Liver (tissue), 9 donors: ENCODE data around the gene STK32C. TPM values are rescaled to one million over a fixed set of nuclear protein-coding genes. Genes with fewer than 3 reads are reported as not detected.

Source experiments
- DNase-seq: peaks from one replicate; pipeline ENCODE4 v3.0.0-alpha.2; 2017; ENCODE audit warnings: low spot score
- H3K27ac ChIP-seq, 2 donors: one replicate each; pipeline ENCODE4 v1.7.0; 2013; ENCODE audit warnings: inconsistent platforms in 2 of 2, low read length in 2 of 2, control low read depth in 1 of 2, low read depth in 1 of 2, mild to moderate bottlenecking in 1 of 2
- H3K27me3 ChIP-seq, 4 donors: one replicate each; pipeline versions ENCODE4 v1.6.1 to v1.7.0; 2013; ENCODE audit warnings: low read length in 3 of 4, inconsistent platforms in 1 of 4, mild to moderate bottlenecking in 1 of 4, moderate library complexity in 1 of 4; ENCODE audit not compliant: control insufficient read depth in 4 of 4, insufficient read depth in 4 of 4
- H3K36me3 ChIP-seq, 4 donors: one replicate each; pipeline versions ENCODE4 v1.6.1 to v1.7.0; 2013; ENCODE audit warnings: low read length in 3 of 4, mild to moderate bottlenecking in 3 of 4, low read depth in 1 of 4, moderate library complexity in 1 of 4; ENCODE audit not compliant: control insufficient read depth in 4 of 4, insufficient read depth in 3 of 4
- H3K4me1 ChIP-seq, 4 donors: one replicate each; pipeline versions ENCODE4 v1.6.1 to v1.7.0; 2013; ENCODE audit warnings: low read length in 3 of 4, mild to moderate bottlenecking in 3 of 4, moderate library complexity in 1 of 4; ENCODE audit not compliant: control insufficient read depth in 4 of 4, insufficient read depth in 4 of 4
- H3K4me3 ChIP-seq, 3 donors: one replicate each; pipeline versions ENCODE4 v1.6.1 to v1.7.0; 2013; ENCODE audit warnings: low read length in 3 of 3, control low read depth in 1 of 3, low read depth in 1 of 3, mild to moderate bottlenecking in 1 of 3
- H3K9ac ChIP-seq, 2 donors: one replicate each; pipeline ENCODE4 v1.7.0; 2013; ENCODE audit warnings: low read length in 2 of 2, mild to moderate bottlenecking in 2 of 2, moderate library complexity in 2 of 2, control low read depth in 1 of 2, low read depth in 1 of 2
- H3K9me3 ChIP-seq, 4 donors: one replicate each; pipeline versions ENCODE4 v1.6.1 to v1.7.0; 2013; ENCODE audit warnings: low read length in 3 of 4; ENCODE audit not compliant: control insufficient read depth in 4 of 4
- ATF3 ChIP-seq: IDR thresholded peaks from 2 replicates; pipeline ENCODE4 v1.6.1; 2016; ENCODE audit warnings: antibody characterized with exemption
- CTCF ChIP-seq: fragments of 150-350 bp; IDR thresholded peaks from 2 replicates; pipeline ENCODE4 v1.5.1; 2017; ENCODE audit warnings: improper control_type of control experiment, low read depth, low read length; ENCODE audit not compliant: missing input control
- EGR1 ChIP-seq, 2 donors: IDR thresholded peaks; 2 replicates each; pipeline ENCODE4 v1.6.1; 2016 to 2018; ENCODE audit warnings: antibody characterized with exemption in 2 of 2, low read depth in 2 of 2
- FOXA1 ChIP-seq: IDR thresholded peaks from 2 replicates; pipeline ENCODE4 v1.6.1; 2016; ENCODE audit warnings: antibody characterized with exemption
- FOXA2 ChIP-seq: IDR thresholded peaks from 2 replicates; pipeline ENCODE4 v1.6.1; 2016; ENCODE audit warnings: antibody characterized with exemption
- GABPA ChIP-seq, 2 donors: IDR thresholded peaks in 1 of 2; conservative IDR thresholded peaks in 1 of 2; 2 replicates each; pipeline ENCODE4 v1.6.1; 2016; ENCODE audit warnings: antibody characterized with exemption in 2 of 2, mild to moderate bottlenecking in 1 of 2, moderate library complexity in 1 of 2
- HNF4A ChIP-seq, 2 donors: conservative IDR thresholded peaks; 2 replicates each; pipeline ENCODE4 v1.6.1; 2016; ENCODE audit warnings: antibody characterized with exemption in 2 of 2, mild to moderate bottlenecking in 2 of 2
- HNF4G ChIP-seq: IDR thresholded peaks from 2 replicates; pipeline ENCODE4 v1.6.1; 2016; ENCODE audit warnings: antibody characterized with exemption
- JUND ChIP-seq, 2 donors: IDR thresholded peaks; 2 replicates each; pipeline ENCODE4 v1.6.1; 2016; ENCODE audit warnings: antibody characterized with exemption in 2 of 2
- MAX ChIP-seq: IDR thresholded peaks from 2 replicates; pipeline ENCODE4 v1.6.1; 2016; ENCODE audit warnings: antibody characterized with exemption
- NR2F2 ChIP-seq: IDR thresholded peaks from 2 replicates; pipeline ENCODE4 v1.6.1; 2016; ENCODE audit warnings: antibody characterized with exemption
- RAD21 ChIP-seq, 2 donors: IDR thresholded peaks; 2 replicates each; pipeline ENCODE4 v1.6.1; 2016; ENCODE audit warnings: antibody characterized with exemption in 2 of 2, mild to moderate bottlenecking in 2 of 2
- RXRA ChIP-seq, 2 donors: IDR thresholded peaks; 2 replicates each; pipeline ENCODE4 v1.6.1; 2017 to 2018; ENCODE audit warnings: antibody characterized with exemption in 2 of 2, mild to moderate bottlenecking in 1 of 2
- SP1 ChIP-seq: IDR thresholded peaks from 2 replicates; pipeline ENCODE4 v1.6.1; 2018; ENCODE audit warnings: antibody characterized with exemption, mild to moderate bottlenecking
- TAF1 ChIP-seq: conservative IDR thresholded peaks from 2 replicates; pipeline ENCODE4 v1.6.1; 2016; ENCODE audit warnings: antibody characterized with exemption, mild to moderate bottlenecking
- YY1 ChIP-seq: IDR thresholded peaks from 2 replicates; pipeline ENCODE4 v1.6.1; 2016; ENCODE audit warnings: antibody characterized with exemption, mild to moderate bottlenecking
- ZBTB33 ChIP-seq: IDR thresholded peaks from 2 replicates; pipeline ENCODE4 v1.6.1; 2016; ENCODE audit warnings: antibody characterized with exemption
- WGBS: extraction: QIAGEN DNeasy Blood & Tissue Kit; methylation state at CpG from one replicate; pipeline ENCODE4 v1.1.7; 2013; 5-methylcytosine and 5-hydroxymethylcytosine counted together
- polyA plus RNA-seq, 2 donors: library from polyadenylated mRNA; stranded (reverse) in 1 of 2; unstranded in 1 of 2; fragments of 200-250 nt in 1 of 2; fragments of >200 nt in 1 of 2; fragmentation: Nextera tagmentation in 1 of 2; extraction: Ambion mirVana in 1 of 2; gene quantifications; one replicate each; pipeline versions ENCODE4 v1.2.1 to v1.2.3, GENCODE V29; 2013 to 2015
- total RNA-seq, 2 donors: library from RNA; depleted of rRNA; stranded (reverse); fragments of >200 nt; gene quantifications; one replicate each; pipeline ENCODE4 v1.2.3, GENCODE V29; 2014
- donor health status: healthy.
- donor health status: healthy.
- donor health status: healthy.
- donor health status: healthy.
- donor health status: healthy.

STK32C gene
- total and polyA plus RNA-seq, 4 donors = 1.8 to 4.6 (median 2.2) TPM

GRCh38 chr10:132179551-132180392 is 128.0 kb downstream of the STK32C start:
- Histone ChIP-seq H3K27ac (no peak overlapping the region), H3K9ac (no peak overlapping the region), H3K4me3 (no peak overlapping the region), H3K36me3 (no peaks in the 10 kb centered on the region), H3K9me3 (no peaks in the 10 kb centered on the region), H3K27me3 (peaks cover 0 to 9% (median 4%) of the 10 kb centered on the region in 4 donors), H3K4me1 (peaks cover 0 to 8% (median 6%) of the 10 kb centered on the region in 4 donors)
- no peak for DNase-seq
- WGBS = 80% methylated on average over 16 of the region's 16 CpGs
- TF ChIP-seq RXRA (IDR thresholded peaks at IDR 0.05) = no peak
- TF ChIP-seq CTCF = no peak
- no peak for TF ChIP-seq HNF4A (conservative IDR thresholded peaks at IDR 0.05)
- TF ChIP-seq MAX = no peak
- TF ChIP-seq EGR1 (IDR thresholded peaks at IDR 0.05; ENCODE audit: low read depth in 2 of 2) = no peak
- no peak for TF ChIP-seq JUND (IDR thresholded peaks at IDR 0.05)
- TF ChIP-seq ATF3 = no peak
- TF ChIP-seq YY1 = no peak
- no peak for TF ChIP-seq RAD21 (IDR thresholded peaks at IDR 0.05)
- TF ChIP-seq FOXA1 = no peak
- no peak for TF ChIP-seq HNF4G

GRCh38 chr10:132178672-132179545 is 128.8 kb downstream of the STK32C start:
- Histone ChIP-seq H3K9me3 (no peaks in the 10 kb centered on the region), H3K27me3 (peaks cover 0 to 9% (median 5%) of the 10 kb centered on the region in 4 donors), H3K36me3 (no peaks in the 10 kb centered on the region), H3K4me3 (no peak overlapping the region), H3K4me1 (peaks cover 0 to 8% (median 6%) of the 10 kb centered on the region in 4 donors), H3K9ac (no peak overlapping the region), H3K27ac (no peak overlapping the region)
- WGBS = 82% methylated on average over 23 of the region's 23 CpGs
- DNase-seq = no peak
- TF ChIP-seq RXRA (IDR thresholded peaks at IDR 0.05) = no peak
- TF ChIP-seq TAF1 = no peak
- TF ChIP-seq CTCF = no peak
- no peak for TF ChIP-seq FOXA1
- TF ChIP-seq JUND (IDR thresholded peaks at IDR 0.05) = no peak
- no peak for TF ChIP-seq SP1
- TF ChIP-seq ATF3 = no peak
- no peak for TF ChIP-seq NR2F2
- no peak for TF ChIP-seq ZBTB33
- TF ChIP-seq FOXA2 = no peak
- TF ChIP-seq HNF4A (conservative IDR thresholded peaks at IDR 0.05) = no peak
- TF ChIP-seq YY1 = no peak
- TF ChIP-seq MAX = no peak
- TF ChIP-seq GABPA (IDR thresholded peaks at IDR 0.05 in 1 of 2, conservative IDR thresholded peaks at IDR 0.05 in 1 of 2) = no peak
- no peak for TF ChIP-seq HNF4G
- no peak for TF ChIP-seq RAD21 (IDR thresholded peaks at IDR 0.05)
- TF ChIP-seq EGR1 (IDR thresholded peaks at IDR 0.05; ENCODE audit: low read depth in 2 of 2) = no peak
